Panc1 (cell line): ENCODE results near the gene ATRN.

Experiments used
- SIN3A ChIP-seq: IDR thresholded peaks from 2 replicates; pipeline ENCODE4 v1.6.1; 2012; ENCODE audit warnings: low read depth, mild to moderate bottlenecking, low read length, moderate library complexity, borderline replicate concordance; ENCODE audit not compliant: insufficient read depth
- TCF7L2 ChIP-seq: IDR thresholded peaks from 2 replicates; pipeline ENCODE4 v1.6.1; 2011; ENCODE audit warnings: mild to moderate bottlenecking, low read depth, low read length, inconsistent platforms
- TF ChIP-seq, protein P1 (sequence below): fragments of 450-650 bp; IDR thresholded peaks from 2 replicates; pipeline ENCODE4 v1.5.1; 2017; ENCODE audit warnings: mild to moderate bottlenecking

DNA sequence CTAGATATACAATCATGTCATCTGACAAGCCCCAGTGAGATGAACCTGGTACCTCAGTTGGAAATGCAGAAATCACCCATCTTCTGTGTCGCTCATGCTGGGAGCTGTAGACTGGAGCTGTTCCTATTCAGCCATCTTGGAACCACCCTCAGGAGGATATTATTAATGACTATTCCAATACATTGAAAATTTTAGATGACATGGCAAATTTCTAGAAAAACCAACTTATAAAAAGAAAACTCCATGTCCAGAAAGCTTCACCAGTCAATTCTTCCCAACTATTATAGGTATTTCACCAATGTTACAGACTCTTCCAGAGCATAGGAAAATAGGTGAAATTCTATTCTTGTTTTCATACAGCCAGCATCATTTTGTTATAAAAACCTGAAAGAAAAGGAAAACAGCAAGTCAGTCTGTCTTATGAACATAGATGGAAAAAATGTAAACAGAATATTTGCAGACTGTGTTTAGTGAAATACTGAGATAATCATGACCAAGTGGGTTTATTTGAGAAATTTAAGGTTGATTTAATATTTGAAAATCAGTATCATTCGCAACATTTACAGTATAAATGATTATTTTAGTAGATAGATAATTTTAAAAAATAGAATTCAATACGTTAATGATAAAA lies 43.3 kb downstream of the ATRN start:
- TF ChIP-seq TCF7L2 (no peak), SIN3A (no peak)
- TF ChIP-seq, protein P1, sequence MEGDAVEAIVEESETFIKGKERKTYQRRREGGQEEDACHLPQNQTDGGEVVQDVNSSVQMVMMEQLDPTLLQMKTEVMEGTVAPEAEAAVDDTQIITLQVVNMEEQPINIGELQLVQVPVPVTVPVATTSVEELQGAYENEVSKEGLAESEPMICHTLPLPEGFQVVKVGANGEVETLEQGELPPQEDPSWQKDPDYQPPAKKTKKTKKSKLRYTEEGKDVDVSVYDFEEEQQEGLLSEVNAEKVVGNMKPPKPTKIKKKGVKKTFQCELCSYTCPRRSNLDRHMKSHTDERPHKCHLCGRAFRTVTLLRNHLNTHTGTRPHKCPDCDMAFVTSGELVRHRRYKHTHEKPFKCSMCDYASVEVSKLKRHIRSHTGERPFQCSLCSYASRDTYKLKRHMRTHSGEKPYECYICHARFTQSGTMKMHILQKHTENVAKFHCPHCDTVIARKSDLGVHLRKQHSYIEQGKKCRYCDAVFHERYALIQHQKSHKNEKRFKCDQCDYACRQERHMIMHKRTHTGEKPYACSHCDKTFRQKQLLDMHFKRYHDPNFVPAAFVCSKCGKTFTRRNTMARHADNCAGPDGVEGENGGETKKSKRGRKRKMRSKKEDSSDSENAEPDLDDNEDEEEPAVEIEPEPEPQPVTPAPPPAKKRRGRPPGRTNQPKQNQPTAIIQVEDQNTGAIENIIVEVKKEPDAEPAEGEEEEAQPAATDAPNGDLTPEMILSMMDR: no peak
